HG02623 (cell line): ENCODE data around the gene ERN1.

Experiments used
- ATAC-seq: cut with Tn5 transposase; IDR thresholded peaks from one replicate; pipeline ENCODE4 v1.9.1; 2021; ENCODE audit warnings: moderate library complexity; ENCODE audit not compliant: unreplicated experiment

The ERN1 gene

GRCh38 chr17:64158406-64158805 is 28.5 kb upstream of the ERN1 start:
- no peak for ATAC-seq

GRCh38 chr17:64157669-64158180 is 27.8 kb upstream of the ERN1 start:
- no peak for ATAC-seq

GRCh38 chr17:64156670-64157069 is 26.7 kb upstream of the ERN1 start:
- no peak for ATAC-seq

GRCh38 chr17:64155751-64156544 is 26.0 kb upstream of the ERN1 start:
- ATAC-seq = no peak

- ATAC-seq = no peak
Observed at GRCh38 chr17:64155129-64155528, 25.2 kb upstream of the ERN1 start.

- ATAC-seq = no peak
Observed at GRCh38 chr17:64154717-64155116, 24.8 kb upstream of the ERN1 start.

GRCh38 chr17:64154313-64154695 is 24.4 kb upstream of the ERN1 start:
- no peak for ATAC-seq

GRCh38 chr17:64153565-64154312 is 23.8 kb upstream of the ERN1 start:
- no peak for ATAC-seq

GRCh38 chr17:64152428-64153125 is 22.6 kb upstream of the ERN1 start:
- ATAC-seq = no peak

- no peak for ATAC-seq
Observed at GRCh38 chr17:64151016-64151368, 21.0 kb upstream of the ERN1 start.

- no peak for ATAC-seq
Observed at GRCh38 chr17:64150237-64151015, 20.5 kb upstream of the ERN1 start.

- no peak for ATAC-seq
Observed at GRCh38 chr17:64149196-64149595, 19.3 kb upstream of the ERN1 start.

- ATAC-seq = no peak
Observed at GRCh38 chr17:64148699-64149098, 18.8 kb upstream of the ERN1 start.

GRCh38 chr17:64148017-64148631 is 18.2 kb upstream of the ERN1 start:
- no peak for ATAC-seq

- ATAC-seq = no peak
Observed at GRCh38 chr17:64147110-64148016, 17.4 kb upstream of the ERN1 start.

- no peak for ATAC-seq
Observed at GRCh38 chr17:64146418-64147109, 16.6 kb upstream of the ERN1 start.

GRCh38 chr17:64145751-64146417 is 15.9 kb upstream of the ERN1 start:
- ATAC-seq = peak; percentile 90

- ATAC-seq = peak; percentile 4
Observed at GRCh38 chr17:64145375-64145750, 15.4 kb upstream of the ERN1 start.
